Stimulated activated CD4-positive, alpha-beta T cell treated with anti-CD3 and anti-CD28 coated beads, Interleukin-4, amount 100 ng/mL, for 24 hours (primary cell): Measurements from ENCODE around the gene MNDA.
"Not testable (repeated sequence)": the region's sequence is repeated elsewhere in the genome, so short reads cannot be mapped to it uniquely, and the experiment has no call there.

ENCODE experiments used
- DNase-seq: peaks from one replicate; pipeline ENCODE4 v3.0.0-alpha.2; 2020

Gene MNDA

DNA sequence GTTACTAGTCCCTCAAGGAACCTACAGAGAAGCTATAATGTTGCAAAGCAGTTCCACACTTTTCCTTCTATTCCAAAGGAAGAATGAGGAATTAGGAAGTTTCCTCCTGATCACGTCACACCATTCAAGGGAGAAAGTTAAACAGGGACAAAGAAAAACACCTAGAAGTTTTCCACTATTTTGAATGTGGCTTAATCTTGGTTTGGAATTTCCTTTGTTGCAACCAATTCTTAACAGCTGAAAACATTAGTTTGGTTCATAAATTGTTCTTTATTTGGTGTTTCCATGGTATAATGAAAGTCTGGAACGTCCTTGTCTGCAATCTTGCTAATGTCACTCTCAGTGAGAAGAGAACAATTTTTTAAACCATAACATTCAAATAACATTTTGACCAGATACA lies 8.4 kb downstream of the MNDA start:
- DNase-seq, result no peak

DNA sequence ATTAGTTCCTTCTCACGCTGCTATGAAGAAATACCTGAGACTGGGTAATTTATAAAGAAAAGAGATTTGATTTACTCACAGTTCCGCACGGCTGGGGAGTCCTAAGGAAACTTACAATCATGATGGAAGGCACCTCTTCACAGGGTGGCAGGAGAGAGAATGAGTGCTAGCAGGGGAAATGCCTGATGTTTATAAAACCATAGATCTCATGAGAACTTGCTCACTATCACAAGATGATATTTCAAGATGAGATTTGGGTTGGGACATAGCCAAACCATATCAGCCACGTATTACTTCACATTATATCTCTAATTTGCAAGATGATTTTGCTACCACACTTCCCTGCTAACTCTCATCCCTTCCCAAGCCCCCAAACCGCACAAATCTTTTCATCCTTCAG lies 9.1 kb downstream of the MNDA start:
- DNase-seq, result no peak

DNA sequence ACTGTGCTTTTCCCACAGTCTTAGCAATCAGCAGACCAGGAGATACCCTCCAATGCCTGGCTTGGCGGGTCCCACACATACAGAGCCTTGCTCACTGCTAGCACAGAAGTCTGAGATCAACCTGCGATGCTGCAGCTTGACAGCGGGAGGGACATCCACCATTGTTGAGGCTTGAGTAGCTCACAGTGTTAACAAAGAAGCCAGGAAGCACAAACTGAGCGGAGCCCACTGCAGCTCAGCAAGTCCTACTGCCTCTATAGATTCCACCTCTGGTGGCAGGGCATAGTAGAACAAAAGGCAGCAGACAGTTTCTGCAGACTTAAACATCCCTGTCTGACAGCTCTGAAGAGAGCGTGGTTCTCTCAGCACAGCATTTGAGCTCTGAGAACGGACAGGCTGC lies 33.4 kb downstream of the MNDA start:
- no peak for DNase-seq

DNA sequence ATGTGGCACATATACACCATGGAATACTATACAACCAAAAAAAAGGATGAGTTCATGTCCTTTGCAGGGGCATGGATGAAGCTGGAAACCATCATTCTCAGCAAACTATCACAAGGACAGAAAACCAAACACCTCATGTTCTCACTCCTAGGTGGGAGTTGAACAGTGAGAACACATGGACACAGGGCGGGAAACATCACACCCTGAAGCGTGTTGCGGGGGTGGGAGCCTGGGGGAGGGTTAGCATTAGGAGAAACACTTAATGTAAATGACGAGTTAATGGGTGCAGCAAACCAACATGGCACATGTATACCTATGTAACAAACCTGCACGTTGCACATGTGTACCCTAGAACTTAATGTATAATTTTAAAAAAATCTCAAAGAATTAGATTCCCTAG lies 39.3 kb downstream of the MNDA start:
- DNase-seq, result not testable (repeated sequence)

DNA sequence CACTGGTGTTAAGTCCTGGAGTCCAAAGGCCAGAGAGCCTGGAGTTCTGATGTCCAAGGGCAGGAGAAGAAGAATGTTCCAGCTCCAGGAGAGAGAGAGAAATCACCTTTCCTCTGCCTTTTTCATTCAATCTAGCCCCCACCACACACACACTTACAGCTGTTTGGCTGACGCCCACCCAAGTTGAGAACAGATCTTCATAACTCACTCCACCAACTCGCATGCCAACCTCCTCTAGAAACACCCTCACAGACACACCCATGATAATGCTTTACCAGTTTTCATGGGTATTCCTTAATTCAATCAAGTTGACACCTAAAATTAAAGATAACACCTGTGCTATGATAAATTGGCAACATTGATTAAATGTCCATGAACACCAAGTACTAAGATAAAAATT lies 42.0 kb downstream of the MNDA start:
- DNase-seq, result no peak

DNA sequence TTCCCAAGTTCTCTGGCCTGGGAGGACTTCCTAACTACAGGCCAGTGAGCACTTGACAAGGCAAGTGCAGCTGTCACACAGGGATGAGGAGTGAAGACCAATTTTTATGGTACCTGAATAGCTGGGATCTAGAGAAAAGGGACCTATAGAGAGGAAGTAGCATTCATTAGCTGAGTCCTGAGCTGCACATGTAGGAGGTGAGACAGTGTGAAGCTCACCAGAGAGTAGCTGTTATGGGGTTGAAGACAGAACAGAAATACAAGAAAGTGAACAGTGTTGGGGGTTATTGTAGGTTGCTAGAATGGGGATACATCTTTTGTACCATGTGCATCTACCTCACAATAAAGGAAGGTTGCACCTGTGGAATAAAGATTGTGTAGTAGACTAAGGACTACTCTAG lies 62.5 kb downstream of the MNDA start:
- no peak for DNase-seq

DNA sequence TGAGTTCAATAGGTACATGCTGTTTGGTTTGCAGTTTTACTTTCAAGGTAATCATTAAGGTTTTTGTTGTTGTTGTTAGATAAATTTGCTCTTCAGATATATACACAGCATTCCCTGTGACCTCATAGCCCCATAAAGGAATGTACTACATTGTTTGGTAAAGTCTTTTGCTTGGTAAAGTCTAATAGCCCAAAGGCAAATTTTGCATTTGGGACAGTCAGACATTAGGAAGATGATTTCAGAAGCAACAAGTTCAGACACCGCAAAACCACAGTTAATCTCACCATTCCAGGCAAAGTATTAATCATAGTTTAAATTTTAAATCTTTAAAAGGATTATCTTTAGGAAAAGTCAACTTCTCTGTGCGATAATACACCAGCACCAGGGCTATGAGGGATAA lies 67.6 kb downstream of the MNDA start:
- no peak for DNase-seq
